HG03135 (cell line): ENCODE data around the gene VMO1.

Experiments used
- ATAC-seq: cut with Tn5 transposase; IDR thresholded peaks from one replicate; pipeline ENCODE4 v1.9.1; 2021; ENCODE audit warnings: mild to moderate bottlenecking, moderate library complexity; ENCODE audit not compliant: unreplicated experiment

The VMO1 gene

GRCh38 chr17:4764595-4764994 is 21.6 kb downstream of the VMO1 start:
- ATAC-seq = no peak

GRCh38 chr17:4759776-4760236 is 26.4 kb downstream of the VMO1 start:
- ATAC-seq = no peak

DNA sequence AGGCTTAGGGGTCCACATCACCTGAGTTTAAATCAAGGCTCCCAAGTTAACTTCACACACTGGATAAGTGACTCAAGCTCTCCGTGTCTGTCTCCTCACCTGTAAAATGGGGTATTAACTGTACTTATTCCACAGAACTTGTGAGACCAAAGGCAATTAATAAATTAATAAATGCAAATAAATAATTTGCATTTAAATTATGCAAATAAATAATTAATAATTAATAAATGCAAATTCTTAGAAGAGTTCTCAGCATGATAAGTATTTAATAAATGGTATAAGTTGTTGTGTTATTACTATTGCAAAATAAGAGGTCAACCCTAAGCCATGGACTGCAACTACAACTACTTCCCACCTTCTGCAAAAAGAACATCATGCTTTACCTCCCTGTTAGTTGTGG is 32.8 kb downstream of the VMO1 start:
- ATAC-seq = no peak

DNA sequence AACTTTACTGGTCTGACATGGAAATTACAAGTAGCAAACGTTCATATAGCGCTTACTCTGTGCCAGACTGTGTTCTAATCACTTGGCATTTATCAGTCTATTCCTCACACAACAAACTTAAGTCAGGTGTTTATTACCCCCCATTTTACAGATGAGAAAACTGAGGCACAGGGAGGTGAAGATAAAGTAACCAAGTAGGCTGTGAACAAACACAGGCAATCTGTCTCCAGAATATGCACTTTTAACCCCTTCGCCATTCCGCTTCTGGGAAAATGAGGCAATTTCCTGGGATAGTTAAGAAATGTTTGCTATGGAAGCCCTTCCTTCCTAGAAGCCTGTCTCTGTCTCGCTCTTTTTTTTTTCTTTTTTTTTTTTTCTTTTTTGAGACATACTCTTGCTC is 34.2 kb downstream of the VMO1 start:
- no peak for ATAC-seq

DNA sequence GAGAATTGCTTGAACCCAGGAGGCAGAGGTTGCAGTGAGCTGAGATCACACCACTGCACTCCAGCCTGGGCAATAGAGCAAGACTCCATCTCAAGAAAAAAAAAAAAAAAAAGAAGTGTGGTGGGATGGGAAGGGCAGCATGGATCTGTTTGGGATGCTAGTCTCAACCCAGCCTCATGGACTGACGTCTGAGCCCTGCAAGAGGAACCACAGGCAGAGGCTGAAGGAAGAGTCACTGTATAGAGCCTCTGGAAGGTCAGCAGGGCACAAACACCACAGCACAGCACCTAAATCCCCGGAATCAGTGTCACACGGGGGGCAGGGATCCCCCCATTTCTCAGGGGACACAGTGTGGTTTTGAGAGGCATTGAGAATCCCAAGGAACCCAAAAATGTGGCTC is 35.6 kb downstream of the VMO1 start:
- ATAC-seq = no peak

DNA sequence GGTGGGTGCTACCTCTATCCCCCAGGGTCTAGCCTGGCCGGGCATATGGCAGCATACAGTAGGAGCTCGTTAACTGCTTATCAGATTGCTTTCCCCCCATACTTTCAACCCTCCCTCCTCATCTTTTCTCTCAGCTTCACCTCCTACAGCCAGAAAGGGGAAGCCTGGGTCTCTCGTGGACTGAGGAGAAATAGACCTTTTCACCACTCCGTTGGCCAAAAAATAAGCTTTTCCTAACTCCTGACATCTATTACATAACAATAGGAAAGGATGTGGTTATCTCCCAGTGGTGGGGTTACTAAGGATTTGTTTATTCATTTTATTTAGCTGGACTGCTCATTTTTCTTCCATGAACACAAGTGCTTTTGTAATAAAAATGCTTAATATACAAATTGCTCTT is 37.5 kb downstream of the VMO1 start:
- ATAC-seq = no peak

DNA sequence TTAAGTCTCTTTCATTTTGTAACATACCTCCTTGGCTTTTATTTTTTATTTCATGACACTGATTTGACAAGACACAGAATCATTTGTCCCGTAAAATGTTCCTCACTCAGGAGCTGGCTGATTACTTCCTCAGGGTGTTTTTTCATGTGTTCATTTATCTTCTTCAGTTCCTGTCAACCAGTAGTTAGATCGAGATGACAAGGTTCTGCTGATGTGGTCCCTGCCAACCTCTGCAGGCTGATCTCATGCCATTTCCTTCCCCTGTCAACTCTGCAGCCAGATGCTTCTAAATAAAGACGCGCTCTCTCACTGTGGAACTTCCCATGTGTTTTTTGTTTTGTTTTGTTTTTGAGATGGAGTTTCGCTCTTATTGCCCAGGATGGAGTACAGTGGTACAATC is 38.3 kb downstream of the VMO1 start:
- no peak for ATAC-seq

DNA sequence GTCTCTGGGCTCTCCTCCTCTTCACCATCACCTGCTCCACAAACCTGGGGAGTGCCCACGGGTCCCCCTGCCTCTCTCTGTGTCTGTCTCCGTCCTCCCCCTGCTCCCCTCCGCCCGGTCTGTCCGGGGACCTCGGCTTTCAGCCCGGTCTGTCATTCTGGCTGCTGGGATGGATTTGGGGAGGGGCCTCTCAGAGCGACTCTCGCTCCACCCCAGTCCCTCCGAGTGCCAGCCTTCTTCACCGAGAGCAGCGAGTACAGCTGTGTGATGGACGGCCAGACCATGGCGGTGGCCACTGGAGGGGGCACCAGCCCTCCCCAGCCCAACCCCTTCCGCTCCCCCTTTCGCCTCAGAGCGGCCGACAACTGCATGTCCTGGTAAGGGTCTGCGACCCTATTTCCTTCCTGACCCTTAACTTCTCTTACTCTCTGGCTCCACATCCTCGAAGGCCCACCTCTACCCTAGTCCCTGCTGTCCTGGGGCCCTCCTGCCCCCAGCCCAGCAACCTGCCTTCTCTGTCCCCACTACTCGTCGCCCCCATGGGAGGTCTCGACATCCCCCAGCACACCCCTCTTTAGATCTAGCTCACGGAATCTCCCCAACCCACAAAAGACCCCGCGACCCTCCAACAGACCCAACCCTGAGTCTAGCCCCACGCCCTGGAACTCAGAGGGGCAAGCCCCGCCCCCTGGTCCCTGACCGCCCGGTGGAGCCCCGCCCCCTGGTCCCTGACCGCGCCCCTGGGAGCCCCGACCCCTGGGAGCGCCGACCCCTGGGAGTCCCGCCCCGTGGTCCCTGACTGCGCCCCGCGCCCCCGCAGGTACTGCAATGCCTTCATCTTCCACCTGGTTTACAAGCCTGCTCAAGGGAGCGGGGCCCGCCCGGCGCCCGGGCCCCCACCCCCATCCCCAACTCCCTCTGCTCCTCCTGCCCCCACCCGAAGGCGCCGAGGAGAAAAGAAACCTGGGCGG is 40.9 kb downstream of the VMO1 start:
- no peak for ATAC-seq

DNA sequence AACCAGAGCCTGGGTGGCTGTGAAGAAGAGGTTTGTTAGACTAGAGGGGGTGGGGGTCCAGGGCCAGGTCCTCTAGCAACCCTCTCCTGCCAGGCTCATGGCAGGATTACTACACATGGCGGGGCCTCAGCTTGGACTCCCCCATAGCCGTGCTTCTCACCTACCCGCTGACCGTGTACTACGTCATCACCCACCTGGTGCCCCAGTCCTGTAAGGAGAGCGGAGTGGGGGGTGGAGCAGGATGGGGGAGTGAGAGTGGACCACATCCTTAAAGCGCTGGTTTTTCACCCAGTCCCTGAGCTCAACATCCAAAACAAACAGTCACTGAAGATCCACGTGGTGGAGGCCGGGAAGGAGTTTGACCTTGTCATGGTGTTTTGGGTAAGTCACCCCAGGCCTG is 42.3 kb downstream of the VMO1 start:
- no peak for ATAC-seq

DNA sequence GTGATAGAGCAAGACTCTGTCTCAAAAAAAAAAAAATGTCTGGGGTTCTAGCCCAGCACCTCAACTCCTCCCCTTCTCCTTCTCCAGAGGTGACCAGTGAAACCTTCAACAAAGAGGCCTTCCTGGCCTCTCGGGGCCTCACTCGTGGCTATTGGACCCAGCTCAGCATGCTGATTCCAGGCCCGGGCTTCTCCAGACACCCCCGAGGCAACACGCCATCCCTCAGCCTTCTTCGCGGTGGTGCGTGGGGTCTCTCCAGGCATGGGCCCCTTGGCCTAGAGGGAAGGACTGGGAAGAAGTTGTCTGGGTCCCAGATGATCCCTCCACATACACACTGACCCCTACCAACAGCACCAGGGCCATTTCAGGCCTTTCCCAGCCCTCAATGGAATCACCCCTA is 42.9 kb downstream of the VMO1 start:
- no peak for ATAC-seq

DNA sequence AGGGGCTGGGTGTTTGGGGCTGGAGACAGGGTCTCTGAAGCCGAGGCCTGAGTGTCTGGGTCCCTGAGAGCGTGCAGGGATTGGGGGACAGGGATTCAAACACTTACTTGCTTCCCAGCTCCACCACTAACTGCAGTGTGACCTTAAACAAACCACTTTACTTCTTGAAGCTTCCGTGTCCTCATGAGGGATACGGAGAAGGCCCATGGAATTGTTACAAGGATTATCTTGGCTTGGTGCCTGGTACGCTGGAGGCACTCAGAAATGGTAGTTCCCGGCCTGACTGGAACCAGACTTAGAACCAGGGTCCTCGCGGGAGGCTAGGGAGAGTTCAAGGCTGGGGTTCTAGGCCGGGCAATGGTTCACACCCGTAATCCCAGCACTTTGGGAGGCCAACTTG is 43.5 kb downstream of the VMO1 start:
- no peak for ATAC-seq

DNA sequence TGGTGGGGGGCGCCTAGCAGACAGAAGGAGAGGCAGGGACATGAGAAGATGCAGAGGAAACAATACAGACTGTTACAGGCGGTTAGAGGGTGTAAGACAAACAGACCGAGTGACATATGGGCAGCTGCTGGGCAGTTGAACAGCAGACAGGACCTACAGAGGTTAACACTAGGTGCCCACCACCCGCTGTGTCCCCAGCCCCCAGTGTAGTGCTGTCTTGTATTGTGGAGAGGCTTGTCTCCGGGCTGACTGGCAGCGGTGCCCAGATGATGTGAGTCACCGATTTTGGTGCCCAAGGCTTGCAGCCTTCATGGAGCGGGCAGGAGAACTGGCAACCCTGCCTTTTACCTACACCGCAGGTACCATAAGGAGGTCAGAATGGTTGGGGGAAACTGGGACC is 44.0 kb downstream of the VMO1 start:
- ATAC-seq = no peak

DNA sequence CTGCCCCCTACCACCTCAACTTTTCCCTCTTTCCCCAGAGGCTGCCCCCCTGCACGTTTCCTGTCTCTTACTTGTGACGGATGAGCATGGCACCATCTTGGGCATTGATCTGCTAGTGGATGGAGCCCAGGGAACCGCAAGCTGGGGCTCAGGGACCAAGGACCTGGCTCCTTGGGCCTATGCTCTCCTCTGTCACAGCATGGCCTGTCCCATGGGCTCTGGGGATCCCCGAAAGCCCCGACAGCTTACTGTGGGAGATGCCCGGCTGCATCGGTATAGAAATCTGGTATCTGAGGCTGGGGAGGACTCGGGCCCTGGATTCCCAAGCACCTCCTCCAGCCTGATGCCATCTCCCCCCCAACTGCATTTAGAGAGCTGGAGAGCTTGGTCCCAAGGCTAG is 44.6 kb downstream of the VMO1 start:
- ATAC-seq = no peak

- no peak for ATAC-seq
These were observed 45.6 kb downstream of the VMO1 start for GRCh38 chr17:4740584-4740983.

- no peak for ATAC-seq
These were observed 46.2 kb downstream of the VMO1 start for GRCh38 chr17:4740025-4740351.

DNA sequence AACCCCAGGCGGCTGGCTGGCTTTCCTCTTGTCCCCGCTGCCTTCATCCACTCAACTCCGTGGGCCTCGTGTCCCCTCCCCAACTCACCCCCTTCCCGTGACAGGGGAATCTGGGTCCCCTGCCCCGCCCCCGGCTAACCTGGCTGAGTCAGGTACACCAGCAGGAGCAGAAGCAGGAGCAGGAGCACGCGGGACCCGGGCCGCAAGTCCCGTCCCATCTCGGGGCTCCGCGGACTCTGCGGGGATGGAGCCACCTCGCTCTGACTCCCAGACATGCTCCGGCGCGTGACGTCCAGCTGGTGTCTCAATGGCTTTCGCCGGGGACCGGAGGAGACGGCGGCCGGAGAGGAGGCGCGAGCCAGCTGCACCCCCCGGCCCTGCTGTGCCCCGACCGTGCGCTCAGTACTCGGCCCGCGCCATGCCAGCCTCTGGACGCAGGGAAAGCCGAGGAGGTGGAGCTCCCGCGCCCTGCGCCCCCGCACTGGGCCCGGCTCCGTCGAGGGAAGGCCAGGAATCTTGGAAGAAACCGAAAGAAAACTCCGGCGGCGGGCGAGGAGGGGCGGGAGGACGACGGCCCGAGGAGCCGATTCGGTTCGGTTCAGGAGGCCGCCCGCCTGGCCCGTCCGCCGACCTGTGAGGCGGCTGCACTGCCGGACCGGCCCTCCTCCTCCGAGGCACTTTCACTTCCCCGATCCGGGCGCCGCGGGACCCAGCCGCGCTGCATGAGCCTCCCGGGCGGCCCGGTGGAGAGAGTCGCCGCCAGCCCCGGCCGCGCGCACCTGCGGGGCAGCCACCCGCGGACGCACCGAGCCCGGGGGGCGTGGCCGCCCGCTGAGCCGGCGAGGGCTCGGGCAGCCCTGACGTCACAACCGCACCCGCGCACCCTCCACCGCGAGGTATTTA is 46.8 kb downstream of the VMO1 start, which contains the start of the genes CXCL16 and ZMYND15:
Gene CXCL16 (minus strand): TSS at position 807 of the 903 bp plus-strand sequence. CDS start 589 bp downstream, at position 218.
Gene ZMYND15 (plus strand): TSS at position 712 of the 903 bp plus-strand sequence. CDS start 716 bp downstream, outside the sequence.
- ATAC-seq = no peak

DNA sequence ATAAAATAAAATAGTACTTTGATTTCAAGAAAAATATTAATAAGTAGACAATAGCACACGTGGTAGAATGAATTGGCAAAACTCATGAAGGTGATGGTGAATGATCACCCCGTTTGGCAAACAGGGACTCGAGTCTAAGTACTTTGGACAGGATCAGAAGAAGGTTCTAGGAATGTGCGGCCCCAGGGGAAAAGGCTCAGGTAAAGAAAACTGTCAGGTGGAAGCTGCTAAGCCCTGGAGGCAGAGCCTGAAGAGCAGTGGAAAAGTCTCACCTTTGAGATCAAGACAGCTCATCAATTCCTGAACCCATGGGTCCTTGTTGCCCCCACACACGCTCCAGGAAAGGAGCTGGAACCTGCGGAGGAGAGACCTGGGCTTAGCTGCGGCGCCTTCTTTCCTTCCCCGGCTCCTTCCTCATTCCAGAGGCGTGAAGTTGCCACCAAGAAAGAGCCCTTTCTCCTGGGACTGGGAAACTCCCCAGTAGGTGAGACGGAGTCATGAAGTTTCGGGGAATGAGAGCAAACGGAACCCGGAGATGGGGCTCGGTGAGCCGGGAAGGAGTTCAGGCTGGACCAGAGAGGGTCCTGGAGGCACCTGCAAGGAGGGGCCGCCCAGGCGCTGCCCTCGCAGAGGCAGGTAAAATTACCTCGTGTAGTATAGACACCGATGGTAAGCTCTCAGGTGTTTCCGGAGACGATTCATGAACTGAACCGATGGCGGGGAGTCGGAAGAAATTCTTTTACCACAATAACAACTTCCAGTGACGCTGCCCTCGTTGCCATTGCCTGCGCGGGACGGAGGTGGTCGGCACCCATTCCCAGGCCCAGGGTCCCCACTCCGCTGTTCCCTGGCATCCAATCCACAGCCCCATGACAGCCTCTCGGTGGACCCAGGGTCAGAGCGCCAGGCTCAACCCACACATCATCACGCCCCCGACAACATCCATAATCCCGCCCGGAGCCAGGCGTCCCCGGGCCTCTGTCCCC is 47.7 kb downstream of the VMO1 start:
- no peak for ATAC-seq

GRCh38 chr17:4735876-4736651 is 50.1 kb downstream of the VMO1 start:
- no peak for ATAC-seq
